SW 1271 (cell line): ENCODE measurements around the gene CAMK2D.
A peak's percentile ranks its signal among the peaks of the same experiment; 100 is the strongest.

ENCODE experiments used
- DNase-seq, 2 experiments: peaks; one replicate each; lab custom pipeline; 2025; lab: John Stamatoyannopoulos, UW

Gene CAMK2D

GRCh38 chr4:113565702-113566012, 195.9 kb downstream of the CAMK2D start:
- DNase-seq: no peak

GRCh38 chr4:113564493-113564892, 197.0 kb downstream of the CAMK2D start:
- DNase-seq: no peak

- no peak for DNase-seq
These were observed 197.7 kb downstream of the CAMK2D start for GRCh38 chr4:113563691-113564378.

- no peak for DNase-seq
These were observed 199.8 kb downstream of the CAMK2D start for GRCh38 chr4:113561758-113562157.

GRCh38 chr4:113561092-113561491, 200.4 kb downstream of the CAMK2D start:
- no peak for DNase-seq

GRCh38 chr4:113560579-113560978, 201.0 kb downstream of the CAMK2D start:
- no peak for DNase-seq

- no peak for DNase-seq
These were observed 201.6 kb downstream of the CAMK2D start for GRCh38 chr4:113559947-113560346.

GRCh38 chr4:113556382-113557134, 205.0 kb downstream of the CAMK2D start:
- DNase-seq: no peak

- no peak for DNase-seq
These were observed 205.7 kb downstream of the CAMK2D start for GRCh38 chr4:113555868-113556267.

GRCh38 chr4:113553082-113553481, 208.5 kb downstream of the CAMK2D start:
- DNase-seq: no peak

- DNase-seq: no peak
These were observed 211.0 kb downstream of the CAMK2D start for GRCh38 chr4:113550510-113550909.

GRCh38 chr4:113548303-113548702, 213.2 kb downstream of the CAMK2D start:
- no peak for DNase-seq

GRCh38 chr4:113547487-113548042, 214.0 kb downstream of the CAMK2D start:
- peak; percentile 75 to 88 for DNase-seq

- DNase-seq: no peak
These were observed 219.6 kb downstream of the CAMK2D start for GRCh38 chr4:113541933-113542332.

GRCh38 chr4:113540859-113541258, 220.7 kb downstream of the CAMK2D start:
- DNase-seq: no peak

GRCh38 chr4:113539408-113539807, 222.1 kb downstream of the CAMK2D start:
- DNase-seq: no peak

- DNase-seq: no peak
These were observed 223.9 kb downstream of the CAMK2D start for GRCh38 chr4:113537628-113538027.

- DNase-seq: no peak
These were observed 224.3 kb downstream of the CAMK2D start for GRCh38 chr4:113537203-113537602.

GRCh38 chr4:113534711-113535110, 226.8 kb downstream of the CAMK2D start:
- DNase-seq: no peak

- DNase-seq: no peak
These were observed 230.0 kb downstream of the CAMK2D start for GRCh38 chr4:113531572-113531971.

- DNase-seq: no peak
These were observed 233.1 kb downstream of the CAMK2D start for GRCh38 chr4:113528395-113528794.

- no peak for DNase-seq
These were observed 236.0 kb downstream of the CAMK2D start for GRCh38 chr4:113525521-113525920.

- DNase-seq: no peak
These were observed 236.9 kb downstream of the CAMK2D start for GRCh38 chr4:113524505-113525186.
